ENCODE results near the gene SLC30A1. TPM values are rescaled to one million over a fixed set of nuclear protein-coding genes. Genes with fewer than 3 reads are reported as not detected.
A peak's percentile ranks its signal among the peaks of the same experiment; 100 is the strongest.
"Not testable (repeated sequence)": the region's sequence is repeated elsewhere in the genome, so short reads cannot be mapped to it uniquely, and the experiment has no call there.

The SLC30A1 gene
- 13.0 TPM for polyA plus RNA-seq (2012; ENCODE audit: insufficient read depth, insufficient read length, low read depth)

- Histone ChIP-seq H3K9me3 (no peaks in the 10 kb centered on the region), H3K4me3 (ENCODE audit: low read depth, low read length) (peak within 1 kb of the TSS; percentile 90), H3K36me3 (peaks cover 9% of the 10 kb centered on the region; the same call in 1 of the 2 replicates), H3K27me3 (no peaks in the 10 kb centered on the region), H3K4me1 (peaks cover 7% of the 10 kb centered on the region; the same call in 1 of the 2 replicates)
- no peak for TF ChIP-seq CTCF (IDR thresholded peaks at IDR 0.05; ENCODE audit: low read depth, low read length)
- peak; percentile 100 for DNase-seq
Measured at GRCh38 chr1:211578640-211579439, at the start of gene SLC30A1. SLC30A1 (minus strand) TSS chr1:211579161; CDS start chr1:211578612, 549 bp downstream.

- H3K4me1 ChIP-seq: peaks cover 20% of the 10 kb centered on the region
- TF ChIP-seq CTCF (IDR thresholded peaks at IDR 0.05; ENCODE audit: low read depth, low read length): no peak
- H3K36me3 ChIP-seq: no peaks in the 10 kb centered on the region
- DNase-seq: no peak
- H3K4me3 ChIP-seq (ENCODE audit: low read depth, low read length): no peak overlapping the region
- H3K27me3 ChIP-seq: no peaks in the 10 kb centered on the region
- no peaks in the 10 kb centered on the region for H3K9me3 ChIP-seq
Measured at GRCh38 chr1:211628417-211628816, 49.5 kb upstream of the SLC30A1 start.

GRCh38 chr1:211627259-211627658 lies 48.3 kb upstream of the SLC30A1 start:
- no peak overlapping the region for H3K4me3 ChIP-seq (ENCODE audit: low read depth, low read length)
- no peak for TF ChIP-seq CTCF (IDR thresholded peaks at IDR 0.05; ENCODE audit: low read depth, low read length)
- DNase-seq: no peak
- no peaks in the 10 kb centered on the region for H3K36me3 ChIP-seq
- no peaks in the 10 kb centered on the region for H3K27me3 ChIP-seq
- H3K9me3 ChIP-seq: no peaks in the 10 kb centered on the region
- peaks cover 12% of the 10 kb centered on the region for H3K4me1 ChIP-seq

GRCh38 chr1:211625866-211626265 lies 46.9 kb upstream of the SLC30A1 start:
- H3K9me3 ChIP-seq; H3K4me3 ChIP-seq (ENCODE audit: low read depth, low read length); DNase-seq; H3K36me3 ChIP-seq; H3K4me1 ChIP-seq; H3K27me3 ChIP-seq: not testable (repeated sequence)

GRCh38 chr1:211625040-211625439 lies 46.1 kb upstream of the SLC30A1 start:
- peak; percentile 64 for TF ChIP-seq CTCF (IDR thresholded peaks at IDR 0.05; ENCODE audit: low read depth, low read length)
- peak; percentile 49 for DNase-seq
- H3K36me3 ChIP-seq: no peaks in the 10 kb centered on the region
- no peaks in the 10 kb centered on the region for H3K9me3 ChIP-seq
- H3K27me3 ChIP-seq: no peaks in the 10 kb centered on the region
- no peak overlapping the region for H3K4me3 ChIP-seq (ENCODE audit: low read depth, low read length)
- no peaks in the 10 kb centered on the region for H3K4me1 ChIP-seq

- no peaks in the 10 kb centered on the region for H3K36me3 ChIP-seq
- no peak overlapping the region for H3K4me3 ChIP-seq (ENCODE audit: low read depth, low read length)
- no peak for TF ChIP-seq CTCF (IDR thresholded peaks at IDR 0.05; ENCODE audit: low read depth, low read length)
- no peak for DNase-seq
- H3K27me3 ChIP-seq: no peaks in the 10 kb centered on the region
- no peaks in the 10 kb centered on the region for H3K9me3 ChIP-seq
- no peaks in the 10 kb centered on the region for H3K4me1 ChIP-seq
Measured at GRCh38 chr1:211623515-211623914, 44.6 kb upstream of the SLC30A1 start.

All from BE2C (cell line).